GM20000 (cell line): ENCODE measurements around the gene MAP10.

Experiments used
- DNase-seq: peaks from one replicate; pipeline ENCODE4 v3.0.0; 2012; ENCODE audit warnings: low spot score
- CTCF ChIP-seq: IDR thresholded peaks from 2 replicates; pipeline ENCODE4 v1.5.1; 2012; ENCODE audit warnings: mild to moderate bottlenecking, control low read depth; ENCODE audit errors: extremely low read depth, missing control alignments

Gene MAP10

GRCh38 chr1:232834066-232834465 lies 28.9 kb downstream of the MAP10 start:
- DNase-seq = no peak
- TF ChIP-seq CTCF = no peak

- no peak for DNase-seq
- no peak for TF ChIP-seq CTCF
Measured at GRCh38 chr1:232835166-232835565, 29.9 kb downstream of the MAP10 start.

- DNase-seq = no peak
- TF ChIP-seq CTCF = no peak
Measured at GRCh38 chr1:232837087-232837486, 31.9 kb downstream of the MAP10 start.

- TF ChIP-seq CTCF = no peak
- no peak for DNase-seq
Measured at GRCh38 chr1:232841823-232842565, 36.8 kb downstream of the MAP10 start.

GRCh38 chr1:232844791-232845190 lies 39.6 kb downstream of the MAP10 start:
- no peak for TF ChIP-seq CTCF
- no peak for DNase-seq

GRCh38 chr1:232845406-232845955 lies 40.3 kb downstream of the MAP10 start:
- no peak for TF ChIP-seq CTCF
- DNase-seq = no peak

- no peak for DNase-seq
- TF ChIP-seq CTCF = no peak
Measured at GRCh38 chr1:232851532-232851931, 46.3 kb downstream of the MAP10 start.
